ENCODE data around the gene ZBED4.

Gene ZBED4

DNA sequence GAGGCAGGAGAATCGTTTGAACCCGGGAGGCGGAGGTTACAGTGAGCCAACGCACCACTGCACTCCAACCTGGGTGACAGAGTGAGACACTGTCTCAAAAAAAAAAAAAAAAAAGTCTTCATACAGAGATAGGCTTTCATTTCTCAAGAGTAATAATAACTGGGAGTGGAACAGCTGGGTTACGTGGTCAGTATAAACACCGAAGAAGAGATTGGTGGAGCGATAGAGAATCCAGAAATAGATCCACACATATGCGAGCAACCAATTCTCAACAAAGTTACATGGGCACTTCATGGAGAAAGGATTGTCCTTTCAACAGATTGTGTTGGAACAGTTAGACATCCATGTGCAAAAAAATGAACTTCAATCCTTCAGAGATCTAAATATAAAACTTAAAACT lies 24.6 kb downstream of the ZBED4 start:
- H3K27me3 ChIP-seq (ENCODE audit: low read length), result no peaks in the 10 kb centered on the region
- H4K20me1 ChIP-seq (ENCODE audit: low read depth, low read length), result peaks cover 3% of the 10 kb centered on the region; the same call in 1 of the 2 replicates
- no peaks in the 10 kb centered on the region for H3K9me2 ChIP-seq (replicated peaks; ENCODE audit: insufficient read depth, low read length)
- TF ChIP-seq, protein P1, sequence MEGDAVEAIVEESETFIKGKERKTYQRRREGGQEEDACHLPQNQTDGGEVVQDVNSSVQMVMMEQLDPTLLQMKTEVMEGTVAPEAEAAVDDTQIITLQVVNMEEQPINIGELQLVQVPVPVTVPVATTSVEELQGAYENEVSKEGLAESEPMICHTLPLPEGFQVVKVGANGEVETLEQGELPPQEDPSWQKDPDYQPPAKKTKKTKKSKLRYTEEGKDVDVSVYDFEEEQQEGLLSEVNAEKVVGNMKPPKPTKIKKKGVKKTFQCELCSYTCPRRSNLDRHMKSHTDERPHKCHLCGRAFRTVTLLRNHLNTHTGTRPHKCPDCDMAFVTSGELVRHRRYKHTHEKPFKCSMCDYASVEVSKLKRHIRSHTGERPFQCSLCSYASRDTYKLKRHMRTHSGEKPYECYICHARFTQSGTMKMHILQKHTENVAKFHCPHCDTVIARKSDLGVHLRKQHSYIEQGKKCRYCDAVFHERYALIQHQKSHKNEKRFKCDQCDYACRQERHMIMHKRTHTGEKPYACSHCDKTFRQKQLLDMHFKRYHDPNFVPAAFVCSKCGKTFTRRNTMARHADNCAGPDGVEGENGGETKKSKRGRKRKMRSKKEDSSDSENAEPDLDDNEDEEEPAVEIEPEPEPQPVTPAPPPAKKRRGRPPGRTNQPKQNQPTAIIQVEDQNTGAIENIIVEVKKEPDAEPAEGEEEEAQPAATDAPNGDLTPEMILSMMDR (IDR thresholded peaks at IDR 0.05; ENCODE audit: insufficient read depth, low read length, poor library complexity, severe bottlenecking), result no peak
- no peak for TF ChIP-seq EZH2phosphoT487 (conservative IDR thresholded peaks at IDR 0.05; ENCODE audit: low read length)
- peaks cover 90% of the 10 kb centered on the region for H3K79me2 ChIP-seq (ENCODE audit: insufficient read depth, low read length)
- no peaks in the 10 kb centered on the region for H3K36me3 ChIP-seq (ENCODE audit: low read length)
- H3K4me3 ChIP-seq (ENCODE audit: insufficient read depth, low read length, poor library complexity, severe bottlenecking), result no peak overlapping the region
- no peak overlapping the region for H3K4me2 ChIP-seq (ENCODE audit: low read depth, low read length, poor library complexity, severe bottlenecking)
- no peak overlapping the region for H3K27ac ChIP-seq (ENCODE audit: low read depth, low read length)
- H3K9ac ChIP-seq (ENCODE audit: low read length), result no peak overlapping the region
- H2AFZ ChIP-seq (ENCODE audit: low read depth, low read length, severe bottlenecking), result no peak overlapping the region
- H3K9me3 ChIP-seq (ENCODE audit: insufficient read depth, low read length), result no peaks in the 10 kb centered on the region
- no peaks in the 10 kb centered on the region for H3F3A ChIP-seq (ENCODE audit: insufficient read depth)

DNA sequence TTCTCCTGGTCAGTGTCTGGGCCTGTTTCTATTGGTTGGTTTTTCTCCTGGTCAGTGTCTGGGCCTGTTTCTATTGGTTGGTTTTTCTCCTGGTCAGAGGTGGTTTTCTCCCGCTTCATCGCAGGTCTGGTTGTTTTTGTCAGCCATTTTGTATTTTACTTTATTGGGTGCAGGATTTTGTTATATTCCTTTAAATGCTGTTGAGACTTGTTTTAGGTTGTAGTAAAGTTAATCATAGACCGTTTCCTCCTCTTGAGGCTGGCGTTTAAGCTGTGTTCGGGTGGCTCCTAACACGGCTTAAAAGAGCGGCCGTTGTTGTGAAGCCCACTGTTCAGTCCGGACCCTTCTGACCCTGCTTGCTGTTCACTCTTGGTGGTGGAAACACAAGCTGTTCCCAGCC lies 26.2 kb downstream of the ZBED4 start:
- Histone ChIP-seq H3K79me2 (ENCODE audit: insufficient read depth, low read length) (peaks cover 81% of the 10 kb centered on the region), H3K36me3 (ENCODE audit: low read length) (no peaks in the 10 kb centered on the region), H3K9ac (ENCODE audit: low read length) (no peak overlapping the region), H3K9me3 (ENCODE audit: insufficient read depth, low read length) (no peaks in the 10 kb centered on the region), H2AFZ (ENCODE audit: low read depth, low read length, severe bottlenecking) (no peak overlapping the region), H4K20me1 (ENCODE audit: low read depth, low read length) (peaks cover 3% of the 10 kb centered on the region; the same call in 1 of the 2 replicates), H3K27ac (ENCODE audit: low read depth, low read length) (no peak overlapping the region), H3K4me3 (ENCODE audit: insufficient read depth, low read length, poor library complexity, severe bottlenecking) (no peak overlapping the region), H3K4me2 (ENCODE audit: low read depth, low read length, poor library complexity, severe bottlenecking) (no peak overlapping the region), H3K27me3 (ENCODE audit: low read length) (no peaks in the 10 kb centered on the region), H3F3A (ENCODE audit: insufficient read depth) (no peaks in the 10 kb centered on the region), H3K9me2 (replicated peaks; ENCODE audit: insufficient read depth, low read length) (no peaks in the 10 kb centered on the region)
- TF ChIP-seq EZH2phosphoT487 (conservative IDR thresholded peaks at IDR 0.05; ENCODE audit: low read length), result no peak
- TF ChIP-seq, protein P1 (IDR thresholded peaks at IDR 0.05; ENCODE audit: insufficient read depth, low read length, poor library complexity, severe bottlenecking), result no peak

DNA sequence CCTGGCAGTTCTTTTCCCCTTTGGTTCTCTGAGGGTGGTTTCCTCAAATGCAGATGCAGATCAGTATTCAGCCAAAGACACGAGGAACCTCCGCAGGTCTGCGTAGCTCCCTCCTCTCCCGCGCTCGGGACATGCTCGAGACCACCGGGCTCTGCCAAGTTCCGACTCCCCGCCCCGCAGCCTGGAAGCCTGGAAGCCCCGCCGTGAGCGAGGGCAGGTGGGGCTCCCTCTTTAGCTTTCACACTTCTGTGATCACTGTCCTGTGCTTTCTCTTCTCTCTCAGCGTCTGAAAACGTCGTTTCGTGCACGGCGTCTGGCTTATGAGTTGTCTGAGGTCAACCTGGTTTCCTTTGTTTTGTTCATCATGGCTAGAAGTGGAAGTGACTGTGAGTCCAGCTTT lies 26.6 kb downstream of the ZBED4 start:
- Histone ChIP-seq H2AFZ (ENCODE audit: low read depth, low read length, severe bottlenecking) (no peak overlapping the region), H3K4me3 (ENCODE audit: insufficient read depth, low read length, poor library complexity, severe bottlenecking) (no peak overlapping the region), H3K79me2 (ENCODE audit: insufficient read depth, low read length) (peaks cover 77% of the 10 kb centered on the region), H3K36me3 (ENCODE audit: low read length) (no peaks in the 10 kb centered on the region), H4K20me1 (ENCODE audit: low read depth, low read length) (peaks cover 3% of the 10 kb centered on the region; the same call in 1 of the 2 replicates), H3K27ac (ENCODE audit: low read depth, low read length) (no peak overlapping the region), H3F3A (ENCODE audit: insufficient read depth) (no peaks in the 10 kb centered on the region), H3K9ac (ENCODE audit: low read length) (no peak overlapping the region), H3K27me3 (ENCODE audit: low read length) (no peaks in the 10 kb centered on the region), H3K9me3 (ENCODE audit: insufficient read depth, low read length) (no peaks in the 10 kb centered on the region), H3K9me2 (replicated peaks; ENCODE audit: insufficient read depth, low read length) (no peaks in the 10 kb centered on the region), H3K4me2 (ENCODE audit: low read depth, low read length, poor library complexity, severe bottlenecking) (no peak overlapping the region)
- TF ChIP-seq, protein P1 (IDR thresholded peaks at IDR 0.05; ENCODE audit: insufficient read depth, low read length, poor library complexity, severe bottlenecking), result no peak
- no peak for TF ChIP-seq EZH2phosphoT487 (conservative IDR thresholded peaks at IDR 0.05; ENCODE audit: low read length)
